Measurements from ENCODE around the gene NOS1AP. TPM values are rescaled to one million over a fixed set of nuclear protein-coding genes. Genes with fewer than 3 reads are reported as not detected.

Gene NOS1AP
- total RNA-seq, 1 experiment from 2014 or later: 14.7 TPM

DNA sequence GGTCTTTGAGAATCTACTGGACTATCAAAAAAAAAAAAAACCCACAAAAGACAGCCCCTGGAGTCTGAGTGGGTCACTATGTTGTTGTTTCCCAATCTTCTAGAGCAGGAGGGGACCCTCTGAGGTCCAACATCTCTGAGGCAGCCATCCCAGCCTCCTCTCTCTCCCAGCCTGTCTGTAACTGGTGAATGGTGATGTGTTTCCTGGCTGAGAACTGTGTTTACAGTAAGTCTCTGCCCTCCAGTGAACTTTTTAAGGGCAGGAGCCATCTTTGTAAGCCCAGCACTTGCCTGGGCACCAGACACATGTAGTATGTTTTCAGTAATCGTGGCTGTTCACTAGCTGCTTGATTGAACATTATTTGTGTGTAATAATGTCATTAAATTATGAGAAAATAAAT is 221.5 kb downstream of the NOS1AP start:
- Mint-ChIP-seq H3K9me3 (no peaks in the 10 kb centered on the region), H3K4me1 (peaks cover 16% of the 10 kb centered on the region), H3K27me3 (ENCODE audit: low read depth) (no peaks in the 10 kb centered on the region), H3K36me3 (no peaks in the 10 kb centered on the region), H3K4me3 (no peak overlapping the region), H3K27ac (no peak overlapping the region)
- ChIA-PET CTCF (interaction anchor here (0.8 kb wide), 1 partner anchor 9 kb away, joined by 3 read pairs; no protein-coding TSS in a partner anchor), POLR2A (no interaction called here)
- TF ChIP-seq, protein P1, sequence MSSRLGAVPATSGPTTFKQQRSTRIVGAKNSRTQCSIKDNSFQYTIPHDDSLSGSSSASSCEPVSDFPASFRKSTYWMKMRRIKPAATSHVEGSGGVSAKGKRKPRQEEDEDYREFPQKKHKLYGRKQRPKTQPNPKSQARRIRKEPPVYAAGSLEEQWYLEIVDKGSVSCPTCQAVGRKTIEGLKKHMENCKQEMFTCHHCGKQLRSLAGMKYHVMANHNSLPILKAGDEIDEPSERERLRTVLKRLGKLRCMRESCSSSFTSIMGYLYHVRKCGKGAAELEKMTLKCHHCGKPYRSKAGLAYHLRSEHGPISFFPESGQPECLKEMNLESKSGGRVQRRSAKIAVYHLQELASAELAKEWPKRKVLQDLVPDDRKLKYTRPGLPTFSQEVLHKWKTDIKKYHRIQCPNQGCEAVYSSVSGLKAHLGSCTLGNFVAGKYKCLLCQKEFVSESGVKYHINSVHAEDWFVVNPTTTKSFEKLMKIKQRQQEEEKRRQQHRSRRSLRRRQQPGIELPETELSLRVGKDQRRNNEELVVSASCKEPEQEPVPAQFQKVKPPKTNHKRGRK (CRISPR knock-in tag; IDR thresholded peaks at IDR 0.05; ENCODE audit: borderline replicate concordance): no peak
- TF ChIP-seq, protein P2, sequence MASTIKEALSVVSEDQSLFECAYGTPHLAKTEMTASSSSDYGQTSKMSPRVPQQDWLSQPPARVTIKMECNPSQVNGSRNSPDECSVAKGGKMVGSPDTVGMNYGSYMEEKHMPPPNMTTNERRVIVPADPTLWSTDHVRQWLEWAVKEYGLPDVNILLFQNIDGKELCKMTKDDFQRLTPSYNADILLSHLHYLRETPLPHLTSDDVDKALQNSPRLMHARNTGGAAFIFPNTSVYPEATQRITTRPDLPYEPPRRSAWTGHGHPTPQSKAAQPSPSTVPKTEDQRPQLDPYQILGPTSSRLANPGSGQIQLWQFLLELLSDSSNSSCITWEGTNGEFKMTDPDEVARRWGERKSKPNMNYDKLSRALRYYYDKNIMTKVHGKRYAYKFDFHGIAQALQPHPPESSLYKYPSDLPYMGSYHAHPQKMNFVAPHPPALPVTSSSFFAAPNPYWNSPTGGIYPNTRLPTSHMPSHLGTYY (CRISPR knock-in tag; IDR thresholded peaks at IDR 0.05): no peak
- no peak for TF ChIP-seq GABPB1 (CRISPR knock-in tag; IDR thresholded peaks at IDR 0.05)
- no peak for TF ChIP-seq ATF1 (CRISPR knock-in tag; IDR thresholded peaks at IDR 0.05)
- no peak for TF ChIP-seq FOXJ3 (CRISPR knock-in tag; IDR thresholded peaks at IDR 0.05; ENCODE audit: borderline replicate concordance)
- no peak for TF ChIP-seq PRRX2 (CRISPR knock-in tag; IDR thresholded peaks at IDR 0.05)
- TF ChIP-seq GRHL2 (CRISPR knock-in tag; IDR thresholded peaks at IDR 0.05; ENCODE audit: insufficient replicate concordance, severe bottlenecking): no peak
- no peak for TF ChIP-seq TEAD1 (CRISPR knock-in tag; IDR thresholded peaks at IDR 0.05)
- TF ChIP-seq, protein P3, sequence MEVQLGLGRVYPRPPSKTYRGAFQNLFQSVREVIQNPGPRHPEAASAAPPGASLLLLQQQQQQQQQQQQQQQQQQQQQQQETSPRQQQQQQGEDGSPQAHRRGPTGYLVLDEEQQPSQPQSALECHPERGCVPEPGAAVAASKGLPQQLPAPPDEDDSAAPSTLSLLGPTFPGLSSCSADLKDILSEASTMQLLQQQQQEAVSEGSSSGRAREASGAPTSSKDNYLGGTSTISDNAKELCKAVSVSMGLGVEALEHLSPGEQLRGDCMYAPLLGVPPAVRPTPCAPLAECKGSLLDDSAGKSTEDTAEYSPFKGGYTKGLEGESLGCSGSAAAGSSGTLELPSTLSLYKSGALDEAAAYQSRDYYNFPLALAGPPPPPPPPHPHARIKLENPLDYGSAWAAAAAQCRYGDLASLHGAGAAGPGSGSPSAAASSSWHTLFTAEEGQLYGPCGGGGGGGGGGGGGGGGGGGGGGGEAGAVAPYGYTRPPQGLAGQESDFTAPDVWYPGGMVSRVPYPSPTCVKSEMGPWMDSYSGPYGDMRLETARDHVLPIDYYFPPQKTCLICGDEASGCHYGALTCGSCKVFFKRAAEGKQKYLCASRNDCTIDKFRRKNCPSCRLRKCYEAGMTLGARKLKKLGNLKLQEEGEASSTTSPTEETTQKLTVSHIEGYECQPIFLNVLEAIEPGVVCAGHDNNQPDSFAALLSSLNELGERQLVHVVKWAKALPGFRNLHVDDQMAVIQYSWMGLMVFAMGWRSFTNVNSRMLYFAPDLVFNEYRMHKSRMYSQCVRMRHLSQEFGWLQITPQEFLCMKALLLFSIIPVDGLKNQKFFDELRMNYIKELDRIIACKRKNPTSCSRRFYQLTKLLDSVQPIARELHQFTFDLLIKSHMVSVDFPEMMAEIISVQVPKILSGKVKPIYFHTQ (CRISPR knock-in tag; IDR thresholded peaks at IDR 0.05): no peak
- no peak for TF ChIP-seq CREB1 (CRISPR knock-in tag; IDR thresholded peaks at IDR 0.05)
- no peak for TF ChIP-seq ZBTB21 (CRISPR knock-in tag; IDR thresholded peaks at IDR 0.05; ENCODE audit: borderline replicate concordance)
- TF ChIP-seq, protein P4, sequence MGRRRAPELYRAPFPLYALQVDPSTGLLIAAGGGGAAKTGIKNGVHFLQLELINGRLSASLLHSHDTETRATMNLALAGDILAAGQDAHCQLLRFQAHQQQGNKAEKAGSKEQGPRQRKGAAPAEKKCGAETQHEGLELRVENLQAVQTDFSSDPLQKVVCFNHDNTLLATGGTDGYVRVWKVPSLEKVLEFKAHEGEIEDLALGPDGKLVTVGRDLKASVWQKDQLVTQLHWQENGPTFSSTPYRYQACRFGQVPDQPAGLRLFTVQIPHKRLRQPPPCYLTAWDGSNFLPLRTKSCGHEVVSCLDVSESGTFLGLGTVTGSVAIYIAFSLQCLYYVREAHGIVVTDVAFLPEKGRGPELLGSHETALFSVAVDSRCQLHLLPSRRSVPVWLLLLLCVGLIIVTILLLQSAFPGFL (CRISPR knock-in tag; IDR thresholded peaks at IDR 0.05; ENCODE audit: borderline replicate concordance): no peak
- no peak for TF ChIP-seq ZNF121 (CRISPR knock-in tag; IDR thresholded peaks at IDR 0.05)
- TF ChIP-seq NR2C2 (CRISPR knock-in tag; IDR thresholded peaks at IDR 0.05): no peak
- TF ChIP-seq, protein P5, sequence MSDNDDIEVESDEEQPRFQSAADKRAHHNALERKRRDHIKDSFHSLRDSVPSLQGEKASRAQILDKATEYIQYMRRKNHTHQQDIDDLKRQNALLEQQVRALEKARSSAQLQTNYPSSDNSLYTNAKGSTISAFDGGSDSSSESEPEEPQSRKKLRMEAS (CRISPR knock-in tag; IDR thresholded peaks at IDR 0.05): no peak
- TF ChIP-seq, protein P6, sequence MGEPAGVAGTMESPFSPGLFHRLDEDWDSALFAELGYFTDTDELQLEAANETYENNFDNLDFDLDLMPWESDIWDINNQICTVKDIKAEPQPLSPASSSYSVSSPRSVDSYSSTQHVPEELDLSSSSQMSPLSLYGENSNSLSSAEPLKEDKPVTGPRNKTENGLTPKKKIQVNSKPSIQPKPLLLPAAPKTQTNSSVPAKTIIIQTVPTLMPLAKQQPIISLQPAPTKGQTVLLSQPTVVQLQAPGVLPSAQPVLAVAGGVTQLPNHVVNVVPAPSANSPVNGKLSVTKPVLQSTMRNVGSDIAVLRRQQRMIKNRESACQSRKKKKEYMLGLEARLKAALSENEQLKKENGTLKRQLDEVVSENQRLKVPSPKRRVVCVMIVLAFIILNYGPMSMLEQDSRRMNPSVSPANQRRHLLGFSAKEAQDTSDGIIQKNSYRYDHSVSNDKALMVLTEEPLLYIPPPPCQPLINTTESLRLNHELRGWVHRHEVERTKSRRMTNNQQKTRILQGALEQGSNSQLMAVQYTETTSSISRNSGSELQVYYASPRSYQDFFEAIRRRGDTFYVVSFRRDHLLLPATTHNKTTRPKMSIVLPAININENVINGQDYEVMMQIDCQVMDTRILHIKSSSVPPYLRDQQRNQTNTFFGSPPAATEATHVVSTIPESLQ (CRISPR knock-in tag; IDR thresholded peaks at IDR 0.05): no peak
- no peak for TF ChIP-seq ZNF671 (CRISPR knock-in tag; IDR thresholded peaks at IDR 0.05)
- no peak for TF ChIP-seq ELF4 (CRISPR knock-in tag; IDR thresholded peaks at IDR 0.05; ENCODE audit: low read depth)
- ATAC-seq (no peak), DNase-seq (ENCODE audit: low spot score) (no peak)

Measured in WTC11 (cell line).